IMR-90 (cell line): Measurements from ENCODE around the gene CAPN10. TPM values are rescaled to one million over a fixed set of nuclear protein-coding genes. Genes with fewer than 3 reads are reported as not detected.

ENCODE experiments used
- ATAC-seq: fragments of 200-7000 bp; cut with Tn5 transposase; 2 replicates; pipeline ENCODE4 v1.9.1; 2020; ENCODE audit warnings: low read depth, mild to moderate bottlenecking, moderate library complexity
- BruUV-seq: library from RNA; stranded (reverse); fragments of 400-500 nt; replicated peaks from 2 replicates; lab custom pipeline; 2021; lab: Mats Ljungman, UMichigan
- CTCF ChIA-PET: fragments of 300-600 bp; formaldehyde crosslinking; extraction: SDS; loops from one replicate; lab custom pipeline; 2021; ENCODE audit warnings: antibody characterized with exemption; lab: Yijun Ruan, JAX
- POLR2A ChIA-PET: fragments of 300-600 bp; sonication (Branson Sonifier 250); formaldehyde crosslinking; loops from one replicate; lab custom pipeline; 2022; ENCODE audit warnings: antibody characterized with exemption; ENCODE audit not compliant: unreplicated experiment; lab: Charles Lee
- DNase-seq: peaks from one replicate; pipeline ENCODE4 v3.0.0; 2013
- H2AFZ ChIP-seq: replicated peaks from 2 replicates; pipeline ENCODE3; 2013; ENCODE audit warnings: low read length, mild to moderate bottlenecking; ENCODE audit not compliant: poor library complexity
- H2AK5ac ChIP-seq: 2 replicates; pipeline ENCODE4 v1.6.1; 2013; ENCODE audit warnings: low read depth, low read length, inconsistent platforms
- H2AK9ac ChIP-seq: replicated peaks from 2 replicates; pipeline ENCODE3; 2013; ENCODE audit warnings: mild to moderate bottlenecking, low read depth, low read length, moderate library complexity; ENCODE audit not compliant: poor library complexity
- H2BK120ac ChIP-seq: 2 replicates; pipeline ENCODE4 v1.6.1; 2013; ENCODE audit warnings: low read depth, low read length, inconsistent platforms
- H2BK15ac ChIP-seq: 3 replicates; pipeline ENCODE4 v1.6.1; 2013; ENCODE audit warnings: low read depth, low read length, inconsistent platforms
- H2BK20ac ChIP-seq: 2 replicates; pipeline ENCODE4 v1.6.1; 2013; ENCODE audit warnings: low read depth, mild to moderate bottlenecking, inconsistent platforms, low read length, moderate library complexity
- H2BK5ac ChIP-seq: 2 replicates; pipeline ENCODE4 v1.6.1; 2013; ENCODE audit warnings: mild to moderate bottlenecking, low read depth, low read length, inconsistent platforms; ENCODE audit not compliant: poor library complexity, severe bottlenecking
- H3K14ac ChIP-seq: replicated peaks from 2 replicates; pipeline ENCODE4 v1.6.1; 2013; ENCODE audit warnings: low read depth, low read length, inconsistent platforms
- H3K18ac ChIP-seq: 2 replicates; pipeline ENCODE4 v1.6.1; 2013; ENCODE audit warnings: low read depth, low read length, control low read depth
- H3K23ac ChIP-seq: 2 replicates; pipeline ENCODE4 v1.6.1; 2013; ENCODE audit warnings: low read depth, low read length, inconsistent platforms
- H3K27ac ChIP-seq: 2 replicates; pipeline ENCODE4 v1.5.1; 2013; ENCODE audit warnings: mild to moderate bottlenecking, control low read depth, low read length; ENCODE audit not compliant: insufficient read depth
- H3K27me3 ChIP-seq: 2 replicates; pipeline ENCODE4 v1.6.1; 2013; ENCODE audit warnings: low read length; ENCODE audit not compliant: control insufficient read depth, insufficient read depth
- H3K36me3 ChIP-seq: 2 replicates; pipeline ENCODE4 v1.6.1; 2013; ENCODE audit warnings: low read length, mixed read lengths; ENCODE audit not compliant: control insufficient read depth, insufficient read depth
- H3K4ac ChIP-seq: 2 replicates; pipeline ENCODE4 v1.6.1; 2013; ENCODE audit warnings: low read depth, low read length, inconsistent platforms
- H3K4me1 ChIP-seq: 2 replicates; pipeline ENCODE4 v1.6.1; 2013; ENCODE audit warnings: low read length, mixed read lengths; ENCODE audit not compliant: control insufficient read depth, insufficient read depth
- H3K4me2 ChIP-seq: 2 replicates; pipeline ENCODE4 v1.6.1; 2013; ENCODE audit warnings: low read depth, mild to moderate bottlenecking, control low read depth, low read length, moderate library complexity
- H3K4me3 ChIP-seq: 2 replicates; pipeline ENCODE4 v1.5.1; 2013; ENCODE audit warnings: low read depth, mild to moderate bottlenecking, control low read depth, low read length, moderate library complexity; ENCODE audit not compliant: insufficient read depth
- H3K56ac ChIP-seq: 2 replicates; pipeline ENCODE4 v1.6.1; 2013; ENCODE audit warnings: low read length, inconsistent platforms; ENCODE audit not compliant: insufficient read depth; ENCODE audit errors: extremely low read depth
- H3K79me1 ChIP-seq, 2 experiments: 2 replicates each; pipeline ENCODE4 v1.6.1; 2013; ENCODE audit warnings: low read length in 2 of 2, inconsistent platforms in 1 of 2, low read depth in 1 of 2
- H3K9ac ChIP-seq: 2 replicates; pipeline ENCODE4 v1.6.1; 2013; ENCODE audit warnings: low read depth, low read length, control low read depth
- H3K9me1 ChIP-seq: 2 replicates; pipeline ENCODE4 v1.6.1; 2013; ENCODE audit warnings: low read length, inconsistent platforms; ENCODE audit not compliant: insufficient read depth
- H3K9me3 ChIP-seq: 2 replicates; pipeline ENCODE4 v1.6.1; 2013; ENCODE audit warnings: low read length; ENCODE audit not compliant: control insufficient read depth, insufficient read depth
- H4K20me1 ChIP-seq: 2 replicates; pipeline ENCODE4 v1.6.1; 2013; ENCODE audit warnings: low read length, inconsistent platforms; ENCODE audit not compliant: insufficient read depth
- H4K5ac ChIP-seq: 2 replicates; pipeline ENCODE4 v1.6.1; 2013; ENCODE audit warnings: mild to moderate bottlenecking, low read depth, low read length, control low read depth
- H4K8ac ChIP-seq, 2 experiments: 2 replicates each; pipeline ENCODE4 v1.6.1; 2013; ENCODE audit warnings: low read depth in 2 of 2, low read length in 2 of 2, control low read depth in 1 of 2, inconsistent platforms in 1 of 2
- H4K91ac ChIP-seq: 2 replicates; pipeline ENCODE4 v1.6.1; 2013; ENCODE audit warnings: low read depth, low read length, inconsistent platforms; ENCODE audit not compliant: insufficient read depth
- MAZ ChIP-seq: IDR thresholded peaks from 2 replicates; pipeline ENCODE4 v1.6.1; 2012; ENCODE audit warnings: low read depth, mild to moderate bottlenecking, low read length, improper control_type of control experiment, moderate library complexity, borderline replicate concordance
- WGBS, 2 experiments: methylation state at CpG; one replicate each; pipeline versions ENCODE4 v1.1.5 to v1.1.7; 2013; ENCODE audit warnings: missing lambda C conversion rate in 2 of 2; ENCODE audit not compliant: insufficient read length in 1 of 2; ENCODE audit errors: extremely low coverage in 2 of 2; 5-methylcytosine and 5-hydroxymethylcytosine counted together
- dilution Hi-C: fragments of 300-500 bp; cut with HindIII; formaldehyde crosslinking; loops from one replicate; pipeline ENCODE4 v1.14.3; 2018; ENCODE audit warnings: low sequenced_read_pairs; ENCODE audit not compliant: unreplicated experiment
- in situ Hi-C: fragments of 300-500 bp; cut with MboI; formaldehyde crosslinking; loops from 3 replicates; pipeline ENCODE4 v1.14.3; 2019; ENCODE audit warnings: low sequenced_read_pairs, inconsistent platforms, mixed read lengths
- intact Hi-C: fragments of 100-400 bp; cut with micrococcal nuclease; formaldehyde crosslinking; loops from 2 replicates; pipeline ENCODE4 v1.10.0; 2022
- polyA plus RNA-seq, 3 experiments: library from polyadenylated mRNA; depleted of rRNA; stranded (reverse); fragments of >200 nt; gene quantifications; 2 replicates each; pipeline ENCODE4 v1.2.3, GENCODE V29; 2012; ENCODE audit warnings: low replicate concordance in 1 of 3
- total RNA-seq: library from RNA; depleted of rRNA; stranded (reverse); fragments of >200 nt; gene quantifications from 2 replicates; pipeline ENCODE4 v1.2.3, GENCODE V29; 2012

CAPN10 gene
- total and polyA plus RNA-seq, 2 of the 4 experiments (the other 2 are of a cell fraction) = 6.3 to 20.9 TPM

- H2AK9ac ChIP-seq = peak overlapping the region; percentile 30
- no peak overlapping the region for H3K4ac ChIP-seq
- no peak overlapping the region for H3K4me3 ChIP-seq
- no peak for TF ChIP-seq MAZ
- H2BK5ac ChIP-seq = no peak overlapping the region
- no peak overlapping the region for H4K5ac ChIP-seq
- intact Hi-C loops (no loop called here), dilution Hi-C loops (no loop called here), in situ Hi-C loops (no loop called here)
- H3K14ac ChIP-seq = no peak overlapping the region
- H3K9ac ChIP-seq = no peak overlapping the region
- H2BK20ac ChIP-seq = no peak overlapping the region
- H3K18ac ChIP-seq = no peak overlapping the region
- no peak overlapping the region for H4K8ac ChIP-seq
- H3K27ac ChIP-seq = no peak overlapping the region
- ChIA-PET POLR2A (no interaction called here), CTCF (no interaction called here)
- H3K79me1 ChIP-seq = peaks cover 34 to 65% of the 10 kb centered on the region in 2 experiments
- no peak for ATAC-seq
- no peak overlapping the region for H2AFZ ChIP-seq
- H3K23ac ChIP-seq = peak overlapping the region; percentile 37; the same call in 1 of the 2 replicates
- BruUV-seq = no TSS peak
- no CpG with 5 or more reads among the region's 3 CpGs for WGBS, 2 experiments
- H2BK15ac ChIP-seq = no peak overlapping the region
- H3K27me3 ChIP-seq = no peaks in the 10 kb centered on the region
- H2BK120ac ChIP-seq = no peak overlapping the region
- H3K36me3 ChIP-seq = peaks cover 4% of the 10 kb centered on the region; the same call in 1 of the 2 replicates
- H4K20me1 ChIP-seq = peaks cover 26% of the 10 kb centered on the region
- peak overlapping the region; percentile 23 for H2AK5ac ChIP-seq
- no peak for DNase-seq
- peaks cover 20% of the 10 kb centered on the region for H3K9me1 ChIP-seq
- no peak overlapping the region for H3K56ac ChIP-seq
- H4K91ac ChIP-seq = no peak overlapping the region
- peak overlapping the region; percentile 33; the same call in 1 of the 2 replicates for H3K4me2 ChIP-seq
- peaks cover 5% of the 10 kb centered on the region for H3K4me1 ChIP-seq
- H3K9me3 ChIP-seq = no peaks in the 10 kb centered on the region
Observed at GRCh38 chr2:240559286-240559685, 27.2 kb upstream of the CAPN10 start.
